K562 (cell line): ENCODE measurements around the gene CRABP2. TPM values are rescaled to one million over a fixed set of nuclear protein-coding genes. Genes with fewer than 3 reads are reported as not detected.

Experiments used
- ARHGAP35 ChIP-seq: fragments of 450-650 bp; IDR thresholded peaks from 2 replicates; pipeline ENCODE4 v1.6.1; 2018; ENCODE audit not compliant: partially characterized antibody
- ASH1L ChIP-seq: fragments of 450-650 bp; IDR thresholded peaks from 2 replicates; pipeline ENCODE4 v1.6.1; 2018; ENCODE audit warnings: borderline replicate concordance, mild to moderate bottlenecking, low read depth; ENCODE audit not compliant: partially characterized antibody
- ATF1 ChIP-seq, 2 experiments: fragments of 450-650 bp in 1 of 2; IDR thresholded peaks; 2 replicates each; pipeline ENCODE4 v1.6.1; 2016; ENCODE audit warnings: missing compliant biosample characterization in 1 of 2, missing genetic modification characterization in 1 of 2
- BCLAF1 ChIP-seq, 2 experiments: fragments of 450-650 bp in 1 of 2; IDR thresholded peaks; 2 replicates each; pipeline ENCODE4 v1.6.1; 2011 to 2017; ENCODE audit warnings: low read depth in 2 of 2, antibody characterized with exemption in 1 of 2, borderline replicate concordance in 1 of 2, low read length in 1 of 2, mild to moderate bottlenecking in 1 of 2, mixed read lengths in 1 of 2; ENCODE audit not compliant: control insufficient read depth in 1 of 2
- BRF2 ChIP-seq: IDR thresholded peaks from 3 replicates; pipeline ENCODE4 v1.6.1; 2011; ENCODE audit warnings: borderline replicate concordance, mild to moderate bottlenecking; ENCODE audit not compliant: insufficient read length, insufficient read depth
- CHD4 ChIP-seq: fragments of 200-600 bp; sonication (generic); IDR thresholded peaks from 3 replicates; pipeline ENCODE4 v1.6.1; 2012; ENCODE audit warnings: low read depth, mild to moderate bottlenecking, mixed read lengths, low read length, inconsistent platforms; ENCODE audit not compliant: insufficient read depth, insufficient replicate concordance, poor library complexity, severe bottlenecking
- E2F1 ChIP-seq: sonication (generic); formaldehyde crosslinking; IDR thresholded peaks from 2 replicates; pipeline ENCODE4 v1.8.1; 2023; ENCODE audit warnings: mild to moderate bottlenecking, missing genetic modification reagents, moderate library complexity
- GATA2 ChIP-seq: sonication (generic); formaldehyde crosslinking; IDR thresholded peaks from 2 replicates; pipeline ENCODE4 v1.4.0; 2020; ENCODE audit warnings: mild to moderate bottlenecking, missing genetic modification reagents
- HMBOX1 ChIP-seq: sonication (generic); IDR thresholded peaks from 2 replicates; pipeline ENCODE4 v1.6.1; 2016
- HNRNPK ChIP-seq: fragments of 200-400 bp; formaldehyde crosslinking; IDR thresholded peaks from one replicate; pipeline ENCODE4 v1.6.1; 2018; ENCODE audit warnings: mild to moderate bottlenecking, low read depth, low read length; ENCODE audit not compliant: poor library complexity, severe bottlenecking
- MTF1 ChIP-seq: fragments of 250-450 bp; sonication (Bioruptor Pico); IDR thresholded peaks from 2 replicates; pipeline ENCODE4 v1.9.0; 2021; ENCODE audit warnings: moderate library complexity, mild to moderate bottlenecking, inconsistent platforms, borderline replicate concordance
- MXD1 ChIP-seq: fragments of 250-450 bp; sonication (Bioruptor Pico); IDR thresholded peaks from 2 replicates; pipeline ENCODE4 v1.8.0; 2021; ENCODE audit warnings: borderline replicate concordance, mild to moderate bottlenecking, moderate library complexity; ENCODE audit not compliant: poor library complexity, severe bottlenecking
- PML ChIP-seq: IDR thresholded peaks from 2 replicates; pipeline ENCODE4 v1.6.1; 2012; ENCODE audit warnings: low read length, inconsistent platforms
- POLR2A ChIP-seq: fragments of 450-650 bp; conservative IDR thresholded peaks from 2 replicates; pipeline ENCODE4 v1.6.1; 2016
- TAL1 ChIP-seq: fragments of 450-650 bp; IDR thresholded peaks from 2 replicates; pipeline ENCODE4 v1.6.1; 2016; ENCODE audit warnings: mild to moderate bottlenecking
- ZBTB33 ChIP-seq: sonication (generic); formaldehyde crosslinking; IDR thresholded peaks from 2 replicates; pipeline ENCODE4 v1.8.1; 2023; ENCODE audit warnings: mild to moderate bottlenecking, missing genetic modification reagents
- ZNF134 ChIP-seq: fragments of 250-450 bp; sonication (Bioruptor Pico); conservative IDR thresholded peaks from 2 replicates; pipeline ENCODE4 v1.4.0; 2020
- polyA plus RNA-seq, 8 experiments: library from polyadenylated mRNA; depleted of rRNA in 4 of 8; stranded (reverse) in 5 of 8; unstranded in 3 of 8; fragments of >200 nt; fragmentation: Nextera tagmentation in 2 of 8; fragmentation: Illumina TruSeq in 1 of 8; extraction: Ambion mirVana in 2 of 8; extraction: Trizol in 1 of 8; gene quantifications; 2 replicates each; pipeline versions ENCODE4 v1.2.1 to v1.2.3, GENCODE V29; 2011 to 2014; ENCODE audit warnings: inconsistent platforms in 1 of 8, missing spikeins in 1 of 8
- total RNA-seq, 7 experiments: library from RNA; depleted of rRNA in 6 of 7; stranded (reverse); fragments of >200 nt in 6 of 7; fragmentation: Illumina TruSeq in 2 of 7; extraction: Trizol in 2 of 7; gene quantifications; 2 replicates each; pipeline versions ENCODE4 v1.2.1 to v1.2.3, GENCODE V29; 2011 to 2021; ENCODE audit warnings: low replicate concordance in 1 of 7

The CRABP2 gene
- total and polyA plus RNA-seq, 9 of the 15 experiments (the other 6 are each of a cell fraction or from before 2014, with no cell fraction given) = 0.30 to 2.5 (median 0.82) TPM

- TF ChIP-seq BRF2 = no peak
- TF ChIP-seq PML = peak; percentile 56; the same call in 1 of the 2 replicates
- no peak for TF ChIP-seq ZBTB33 (CRISPR knock-in tag)
- no peak for TF ChIP-seq HMBOX1
- no peak for TF ChIP-seq MXD1
- TF ChIP-seq HNRNPK = no peak
- no peak for TF ChIP-seq ZNF134 (CRISPR knock-in tag)
- TF ChIP-seq POLR2A = peak; percentile 59
- TF ChIP-seq E2F1 (CRISPR knock-in tag) = no peak
- no peak for TF ChIP-seq ASH1L
- no peak for TF ChIP-seq ARHGAP35
- TF ChIP-seq TAL1 = no peak
- peak in 1 of 2 experiments; percentile 56; a peak in 1 of 4 replicates for TF ChIP-seq BCLAF1 (IDR thresholded peaks at IDR 0.05; ENCODE audit: borderline replicate concordance in 1 of 2, control insufficient read depth in 1 of 2, low read depth in 2 of 2, low read length in 1 of 2)
- TF ChIP-seq CHD4 = no peak
- peak; percentile 96 for TF ChIP-seq ATF1 (CRISPR knock-in tag; IDR thresholded peaks at IDR 0.05)
- TF ChIP-seq ATF1 (tag; IDR thresholded peaks at IDR 0.05) = peak; percentile 99
- TF ChIP-seq GATA2 (CRISPR knock-in tag) = no peak
- TF ChIP-seq MTF1 (CRISPR knock-in tag) = no peak
These were observed 23.4 kb upstream of the CRABP2 start, which contains the start of gene ISG20L2 (continued) for GRCh38 chr1:156728599-156729462.
